RWPE1 (cell line): ENCODE results near the gene APOB.

Source experiments
- CTCF ChIA-PET: fragments of 350-600 bp; sonication (Branson Sonifier 250); formaldehyde crosslinking; extraction: SDS; loops from one replicate; lab custom pipeline; 2021; lab: Yijun Ruan, JAX
- POLR2A ChIA-PET: fragments of 400-600 bp; formaldehyde crosslinking; extraction: SDS; loops from one replicate; lab custom pipeline; 2020; ENCODE audit warnings: antibody characterized with exemption; ENCODE audit not compliant: low non-redundant PET; lab: Yijun Ruan, JAX
- DNase-seq: peaks from one replicate; pipeline ENCODE4 v3.0.0; 2012; ENCODE audit warnings: low spot score
- H3K27ac ChIP-seq: fragments of 450-650 bp; 2 replicates; pipeline ENCODE4 v1.5.1; 2017
- CTCF ChIP-seq: fragments of 450-650 bp; conservative IDR thresholded peaks from 2 replicates; pipeline ENCODE4 v1.5.1; 2017; ENCODE audit warnings: low read depth, mild to moderate bottlenecking

Gene APOB

GRCh38 chr2:21059885-21060610 lies 16.2 kb upstream of the APOB start:
- no peak overlapping the region for H3K27ac ChIP-seq
- ChIA-PET CTCF (interaction anchor here (0.8 kb wide), 1 partner anchor 17 kb away, joined by 4 read pairs; no protein-coding TSS in a partner anchor), POLR2A (no interaction called here)
- no peak for TF ChIP-seq CTCF
- no peak for DNase-seq

- TF ChIP-seq CTCF: no peak
- H3K27ac ChIP-seq: no peak overlapping the region
- CTCF ChIA-PET: no interaction called here
- POLR2A ChIA-PET: interaction anchor here (0.7 kb wide), 1 partner anchor 1159 kb away, joined by 3 read pairs; no protein-coding TSS in a partner anchor
- DNase-seq: no peak
Measured at GRCh38 chr2:21057097-21057496, 13.2 kb upstream of the APOB start.

DNA sequence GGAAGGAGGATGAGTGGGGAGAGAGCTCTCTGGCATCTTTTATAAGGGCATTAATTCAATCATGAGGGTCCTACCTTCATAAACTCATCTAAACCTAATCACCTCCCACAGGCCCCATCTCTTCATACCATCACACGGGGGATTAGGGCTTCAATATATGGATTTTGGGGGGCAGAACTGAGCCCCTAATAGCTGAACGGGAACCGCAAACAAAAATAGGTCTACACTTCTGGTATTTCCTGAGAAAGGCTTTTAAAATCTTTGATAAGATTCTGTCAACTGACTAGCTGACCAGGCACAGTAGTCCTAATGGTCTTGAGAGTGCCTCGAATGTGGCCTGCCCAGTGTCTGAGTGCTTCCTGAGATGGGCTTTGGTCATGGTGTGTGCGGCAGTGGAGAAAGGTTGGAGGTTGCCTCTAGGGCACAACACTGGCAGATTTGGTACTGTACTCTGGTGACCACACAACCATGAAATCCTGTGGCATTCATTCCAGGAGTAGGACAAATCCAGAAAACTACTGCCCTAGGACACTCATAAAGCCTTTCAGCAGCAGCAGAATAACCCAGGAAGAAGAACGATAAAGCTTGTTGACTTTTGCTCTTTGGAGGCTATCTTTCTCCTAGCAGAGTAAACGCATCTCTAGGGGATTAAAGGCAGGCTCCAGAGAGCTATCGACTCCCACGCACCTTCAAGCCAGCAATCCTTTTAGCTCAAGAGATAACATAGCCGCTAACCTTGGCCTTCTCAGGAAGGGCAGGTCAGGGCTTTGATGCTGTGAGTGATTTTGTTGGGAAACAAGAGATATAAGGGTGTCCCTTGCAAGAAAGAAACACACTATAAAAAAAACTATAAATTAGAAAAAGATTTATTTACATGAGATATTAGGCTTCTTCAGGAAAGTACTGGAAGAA lies 12.3 kb upstream of the APOB start:
- ChIA-PET POLR2A (no interaction called here), CTCF (no interaction called here)
- H3K27ac ChIP-seq: no peak overlapping the region
- TF ChIP-seq CTCF: no peak
- DNase-seq: no peak

DNA sequence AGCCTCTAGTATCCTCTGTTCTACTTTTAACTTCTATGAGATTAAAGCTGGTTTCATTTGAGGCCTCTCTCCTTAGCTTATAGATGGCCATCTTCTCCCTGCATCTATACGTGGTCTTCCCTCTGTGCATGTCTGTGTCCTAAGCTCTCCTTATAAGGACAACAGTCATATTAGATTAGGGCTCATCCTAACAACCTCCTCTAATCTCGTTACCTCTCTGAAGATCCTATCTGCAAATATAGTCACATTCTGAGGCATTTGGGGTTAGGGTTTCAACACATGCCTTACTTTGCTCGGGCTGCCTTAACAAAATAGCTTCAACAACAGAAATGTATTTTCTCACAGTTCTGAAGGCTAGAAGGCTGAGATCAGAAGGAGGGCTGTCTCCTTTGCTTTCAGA lies 11.6 kb upstream of the APOB start:
- POLR2A ChIA-PET: no interaction called here
- CTCF ChIA-PET: no interaction called here
- TF ChIP-seq CTCF: no peak
- no peak for DNase-seq
- H3K27ac ChIP-seq: no peak overlapping the region

- no peak for TF ChIP-seq CTCF
- CTCF ChIA-PET: interaction anchor here (0.9 kb wide), 1 partner anchor 392 kb away, joined by 4 read pairs; no protein-coding TSS in a partner anchor
- POLR2A ChIA-PET: no interaction called here
- no peak for DNase-seq
- no peak overlapping the region for H3K27ac ChIP-seq
Measured at GRCh38 chr2:21054011-21054410, 10.1 kb upstream of the APOB start.

GRCh38 chr2:21052044-21052443 lies 8.2 kb upstream of the APOB start:
- CTCF ChIA-PET: no interaction called here
- POLR2A ChIA-PET: no interaction called here
- DNase-seq: no peak
- no peak for TF ChIP-seq CTCF
- H3K27ac ChIP-seq: no peak overlapping the region
